OCI-LY3 (cell line): ENCODE measurements around the gene AFDN.

Experiments used
- EZH2phosphoT487 ChIP-seq: fragments of 200-600 bp; shearing (Covaris generic); IDR thresholded peaks from 2 replicates; pipeline ENCODE4 v1.6.1; 2018; ENCODE audit warnings: antibody characterized with exemption, mixed run types, low read depth
- TF ChIP-seq, protein P1 (sequence below): fragments of 200-600, 300-600 bp; sonication (generic); IDR thresholded peaks from 2 replicates; pipeline ENCODE4 v1.5.1; 2014; ENCODE audit warnings: antibody characterized with exemption, low read length, low read depth

DNA sequence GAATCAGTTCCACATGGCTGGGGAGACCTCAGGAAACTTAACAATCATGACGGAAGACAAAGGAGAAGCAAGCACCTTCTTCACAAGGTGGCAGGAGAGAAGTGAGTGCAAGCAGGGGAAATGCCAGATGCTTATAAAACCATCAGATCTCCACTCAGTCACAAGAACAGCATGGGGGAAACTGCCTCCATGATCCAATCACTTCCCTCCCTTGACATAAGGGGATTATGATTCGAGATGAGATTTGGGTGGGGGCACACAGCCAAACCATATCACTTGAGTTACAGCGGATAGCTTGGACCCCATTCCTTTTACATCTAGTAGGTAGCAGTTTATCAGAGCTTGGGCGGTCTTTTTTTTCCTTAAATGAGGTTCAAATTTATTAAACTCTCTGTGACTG, 19.1 kb downstream of the AFDN start:
- TF ChIP-seq, protein P1, sequence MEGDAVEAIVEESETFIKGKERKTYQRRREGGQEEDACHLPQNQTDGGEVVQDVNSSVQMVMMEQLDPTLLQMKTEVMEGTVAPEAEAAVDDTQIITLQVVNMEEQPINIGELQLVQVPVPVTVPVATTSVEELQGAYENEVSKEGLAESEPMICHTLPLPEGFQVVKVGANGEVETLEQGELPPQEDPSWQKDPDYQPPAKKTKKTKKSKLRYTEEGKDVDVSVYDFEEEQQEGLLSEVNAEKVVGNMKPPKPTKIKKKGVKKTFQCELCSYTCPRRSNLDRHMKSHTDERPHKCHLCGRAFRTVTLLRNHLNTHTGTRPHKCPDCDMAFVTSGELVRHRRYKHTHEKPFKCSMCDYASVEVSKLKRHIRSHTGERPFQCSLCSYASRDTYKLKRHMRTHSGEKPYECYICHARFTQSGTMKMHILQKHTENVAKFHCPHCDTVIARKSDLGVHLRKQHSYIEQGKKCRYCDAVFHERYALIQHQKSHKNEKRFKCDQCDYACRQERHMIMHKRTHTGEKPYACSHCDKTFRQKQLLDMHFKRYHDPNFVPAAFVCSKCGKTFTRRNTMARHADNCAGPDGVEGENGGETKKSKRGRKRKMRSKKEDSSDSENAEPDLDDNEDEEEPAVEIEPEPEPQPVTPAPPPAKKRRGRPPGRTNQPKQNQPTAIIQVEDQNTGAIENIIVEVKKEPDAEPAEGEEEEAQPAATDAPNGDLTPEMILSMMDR, result no peak
- no peak for TF ChIP-seq EZH2phosphoT487
